ENCODE data around the gene RBBP4. TPM values are rescaled to one million over a fixed set of nuclear protein-coding genes. Genes with fewer than 3 reads are reported as not detected.

Gene RBBP4
- total RNA-seq, 1 experiment from 2014 or later = 279 TPM

- H3K79me2 ChIP-seq (ENCODE audit: insufficient read depth, low read length) = no peaks in the 10 kb centered on the region
- RAD21 ChIA-PET (ENCODE audit: low non-redundant PET in 1 of 2, low total read pairs in 2 of 2, uncharacterized antibody in 2 of 2, unreplicated experiment in 2 of 2) = interaction anchor here in 1 of 2 experiments (0.5 kb wide), 1 partner anchor 19 kb away, joined by 3 read pairs; no protein-coding TSS in a partner anchor
- BruUV-seq (replicated peaks) = no TSS peak
- no peak overlapping the region for H3K4me2 ChIP-seq (ENCODE audit: low read length)
- H3K9me3 ChIP-seq (ENCODE audit: control insufficient read depth in 1 of 2, insufficient read depth in 1 of 2, low read depth in 1 of 2, low read length in 2 of 2) = no peaks in the 10 kb centered on the region
- no peaks in the 10 kb centered on the region for H3K27me3 ChIP-seq (ENCODE audit: insufficient read depth, low read length)
- no peak overlapping the region for H3K4me3 ChIP-seq (replicated peaks in 1 of 2; ENCODE audit: low read depth in 1 of 2, low read length in 2 of 2)
- H2AFZ ChIP-seq (ENCODE audit: low read depth, low read length, poor library complexity, severe bottlenecking) = no peak overlapping the region
- peaks cover 16 to 34% of the 10 kb centered on the region in 2 experiments for H3K4me1 ChIP-seq (ENCODE audit: control insufficient read depth in 1 of 2, insufficient read depth in 2 of 2, low read length in 2 of 2)
- POLR2A ChIA-PET = no interaction called here
- ATAC-seq (no peak), DNase-seq (ENCODE audit: low read depth, low spot score) (no peak)
- no peak overlapping the region for H3K27ac ChIP-seq (ENCODE audit: low read depth, low read length)
- no peaks in the 10 kb centered on the region for H4K20me1 ChIP-seq (ENCODE audit: insufficient read depth)
- no peak overlapping the region for H3K9ac ChIP-seq (ENCODE audit: low read length)
- no peaks in the 10 kb centered on the region for H3K36me3 ChIP-seq (ENCODE audit: control insufficient read depth in 1 of 2, insufficient read depth in 2 of 2, low read length in 2 of 2)
- CTCF ChIA-PET = no interaction called here
- H3K9me2 ChIP-seq (ENCODE audit: insufficient read depth) = no peaks in the 10 kb centered on the region
- TF ChIP-seq FOSL1 (IDR thresholded peaks at IDR 0.05; ENCODE audit: low read depth) (no peak), CBX3 (IDR thresholded peaks at IDR 0.05; ENCODE audit: low read depth) (no peak), REST (IDR thresholded peaks at IDR 0.05; ENCODE audit: low read depth) (no peak), ZFX (IDR thresholded peaks at IDR 0.05) (no peak), TCF7L2 (IDR thresholded peaks at IDR 0.05; ENCODE audit: borderline replicate concordance, extremely low read depth, insufficient read depth, insufficient read length) (no peak), SIN3A (IDR thresholded peaks at IDR 0.05; ENCODE audit: low read depth) (no peak), ELF1 (IDR thresholded peaks at IDR 0.05; ENCODE audit: borderline replicate concordance, low read depth) (no peak), CEBPB (IDR thresholded peaks at IDR 0.05; ENCODE audit: low read depth) (no peak), POLR2A (IDR thresholded peaks at IDR 0.05; ENCODE audit: borderline replicate concordance, extremely low read depth, insufficient read depth, insufficient read length) (no peak), YY1 (IDR thresholded peaks at IDR 0.05; ENCODE audit: extremely low read depth, insufficient replicate concordance, low read depth, low read length) (no peak), ZNF274 (IDR thresholded peaks at IDR 0.05; ENCODE audit: low read depth, low read length) (no peak), POLR2AphosphoS5 (IDR thresholded peaks at IDR 0.05; ENCODE audit: low read depth, low read length) (no peak), SP1 (IDR thresholded peaks at IDR 0.05; ENCODE audit: low read depth) (no peak), MAX (IDR thresholded peaks at IDR 0.05) (no peak)
- intact Hi-C loops (cut with micrococcal nuclease) = no loop called here
Measured at GRCh38 chr1:32705516-32705915, 54.5 kb downstream of the RBBP4 start.

Measured in HCT116 (cell line).